ENCODE measurements around the gene HES6. TPM values are rescaled to one million over a fixed set of nuclear protein-coding genes. Genes with fewer than 3 reads are reported as not detected.

HES6 gene
- total RNA-seq, 1 donor from 2014 or later = 7.3 TPM

DNA sequence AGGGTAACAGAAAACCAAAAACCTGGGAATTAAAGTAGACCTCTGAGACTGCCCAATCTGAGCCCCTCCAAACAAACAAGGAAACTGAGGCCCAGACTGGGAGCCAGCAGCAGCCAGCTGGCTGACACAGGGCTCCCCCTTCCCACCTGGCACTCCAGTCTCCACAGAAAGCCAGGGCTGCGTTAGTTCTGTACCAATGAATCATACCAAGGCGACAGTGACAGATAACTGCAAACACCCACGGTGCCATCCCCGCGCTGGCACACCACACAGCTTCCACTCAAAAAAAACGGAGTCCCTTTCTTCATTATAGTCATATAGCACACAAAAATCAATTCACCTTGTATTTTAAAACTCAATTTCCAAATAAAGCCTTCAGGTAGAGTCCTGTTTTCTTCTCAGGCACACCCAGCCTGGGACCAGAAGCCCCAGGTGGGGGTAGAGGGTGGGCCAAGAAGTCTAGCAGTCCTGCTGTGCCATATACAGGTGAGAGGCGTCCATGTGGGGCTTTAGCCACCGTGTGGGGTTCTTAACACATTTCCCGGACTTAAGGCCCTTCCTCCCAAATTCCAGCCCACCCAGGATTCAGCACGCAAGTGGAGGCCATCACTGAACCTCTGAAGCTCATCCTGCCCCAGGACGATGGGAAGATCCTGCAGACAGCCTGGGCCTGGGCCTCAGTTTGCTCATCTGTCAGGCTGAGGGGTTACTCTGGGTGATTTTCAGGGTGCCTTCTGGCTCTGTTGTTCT is 47.3 kb upstream of the HES6 start:
- Histone ChIP-seq H3K27me3 (no peaks in the 10 kb centered on the region), H3K36me3 (no peaks in the 10 kb centered on the region), H3K9me3 (no peaks in the 10 kb centered on the region), H3K4me3 (peak overlapping the region; percentile 83), H3K4me1 (peaks cover 48% of the 10 kb centered on the region), H3K27ac (peak overlapping the region; percentile 97)
- ATAC-seq = no peak
- no peak for DNase-seq
- intact Hi-C loops (cut with DNase I) = no loop called here
- TF ChIP-seq, protein P1, sequence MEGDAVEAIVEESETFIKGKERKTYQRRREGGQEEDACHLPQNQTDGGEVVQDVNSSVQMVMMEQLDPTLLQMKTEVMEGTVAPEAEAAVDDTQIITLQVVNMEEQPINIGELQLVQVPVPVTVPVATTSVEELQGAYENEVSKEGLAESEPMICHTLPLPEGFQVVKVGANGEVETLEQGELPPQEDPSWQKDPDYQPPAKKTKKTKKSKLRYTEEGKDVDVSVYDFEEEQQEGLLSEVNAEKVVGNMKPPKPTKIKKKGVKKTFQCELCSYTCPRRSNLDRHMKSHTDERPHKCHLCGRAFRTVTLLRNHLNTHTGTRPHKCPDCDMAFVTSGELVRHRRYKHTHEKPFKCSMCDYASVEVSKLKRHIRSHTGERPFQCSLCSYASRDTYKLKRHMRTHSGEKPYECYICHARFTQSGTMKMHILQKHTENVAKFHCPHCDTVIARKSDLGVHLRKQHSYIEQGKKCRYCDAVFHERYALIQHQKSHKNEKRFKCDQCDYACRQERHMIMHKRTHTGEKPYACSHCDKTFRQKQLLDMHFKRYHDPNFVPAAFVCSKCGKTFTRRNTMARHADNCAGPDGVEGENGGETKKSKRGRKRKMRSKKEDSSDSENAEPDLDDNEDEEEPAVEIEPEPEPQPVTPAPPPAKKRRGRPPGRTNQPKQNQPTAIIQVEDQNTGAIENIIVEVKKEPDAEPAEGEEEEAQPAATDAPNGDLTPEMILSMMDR (IDR thresholded peaks at IDR 0.05) = no peak

DNA sequence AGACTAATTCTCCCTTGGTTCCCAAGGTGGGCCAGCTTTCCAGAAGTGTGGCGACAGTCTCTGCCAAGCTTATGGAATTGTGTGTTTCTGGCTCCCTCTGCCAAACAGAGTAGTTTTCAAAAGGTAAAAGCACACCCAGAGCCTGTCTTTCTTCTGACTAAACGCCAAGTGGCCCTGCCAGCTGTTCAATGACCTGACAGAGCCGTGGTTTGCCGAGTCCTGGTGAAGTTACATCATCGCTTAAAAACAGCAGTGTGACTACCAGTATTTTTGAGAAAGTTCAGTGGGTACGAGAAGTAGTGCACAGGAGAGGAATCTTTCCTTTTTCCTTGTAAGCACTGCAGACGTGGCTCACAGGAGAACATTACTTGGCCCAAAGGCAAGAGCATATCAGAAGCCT is 46.7 kb upstream of the HES6 start:
- Histone ChIP-seq H3K36me3 (no peaks in the 10 kb centered on the region), H3K27ac (peak overlapping the region; percentile 97), H3K9me3 (no peaks in the 10 kb centered on the region), H3K4me1 (peaks cover 48% of the 10 kb centered on the region), H3K4me3 (peak overlapping the region; percentile 83), H3K27me3 (no peaks in the 10 kb centered on the region)
- TF ChIP-seq, protein P1 (IDR thresholded peaks at IDR 0.05) = no peak
- DNase-seq (peak; percentile 78), ATAC-seq (peak; percentile 1)
- intact Hi-C loops (cut with DNase I) = no loop called here

DNA sequence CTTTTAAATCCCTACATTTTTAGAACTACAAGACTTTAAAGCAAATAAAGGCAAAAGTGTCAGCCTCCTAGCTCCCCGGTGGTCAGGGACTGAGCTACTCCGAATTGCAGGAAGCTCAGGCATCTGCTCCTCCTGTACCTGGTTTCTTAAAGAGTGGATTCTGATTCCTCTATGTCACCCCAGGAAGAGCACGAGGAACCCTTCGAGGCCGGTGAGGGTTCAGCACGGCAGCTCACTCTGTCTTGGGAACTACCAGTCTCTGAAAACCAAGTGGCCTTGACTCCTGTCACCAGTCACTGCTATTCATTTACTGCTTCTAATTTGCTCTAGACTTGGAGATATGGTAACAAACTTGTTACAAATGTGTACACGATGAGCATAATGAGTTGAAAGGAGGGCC is 46.3 kb upstream of the HES6 start:
- peak overlapping the region; percentile 83 for H3K4me3 ChIP-seq
- DNase-seq = no peak

DNA sequence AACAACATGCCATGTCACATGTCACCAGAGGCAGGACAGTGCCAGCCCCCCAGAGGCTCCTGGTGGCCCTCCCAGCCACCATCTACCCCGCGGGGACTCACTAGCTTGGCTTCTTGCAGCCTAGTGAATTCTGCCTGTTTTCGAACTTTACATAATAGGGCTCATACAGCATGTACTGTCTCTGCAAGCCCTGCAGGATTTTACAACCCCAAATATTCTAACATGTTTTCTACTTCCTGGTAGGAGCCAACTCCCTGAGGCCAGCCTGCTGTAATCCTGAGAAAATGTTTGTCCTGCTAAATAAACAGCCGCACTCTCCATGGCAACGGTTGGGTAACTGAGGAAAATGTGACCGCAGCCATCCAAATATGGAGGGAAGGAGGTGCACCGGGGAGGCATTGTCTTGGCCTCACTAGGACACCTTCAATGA is 45.8 kb upstream of the HES6 start:
- peaks cover 46% of the 10 kb centered on the region for H3K4me1 ChIP-seq
- H3K27me3 ChIP-seq = no peaks in the 10 kb centered on the region
- ATAC-seq = peak; percentile 41
- DNase-seq = peak; percentile 81
- TF ChIP-seq, protein P1 (IDR thresholded peaks at IDR 0.05) = no peak
- peak overlapping the region; percentile 97 for H3K27ac ChIP-seq
- no peaks in the 10 kb centered on the region for H3K36me3 ChIP-seq
- no peak overlapping the region for H3K4me3 ChIP-seq
- H3K9me3 ChIP-seq = no peaks in the 10 kb centered on the region
- intact Hi-C loops (cut with DNase I) = no loop called here

More for the DNA sequence above, 46.3 kb upstream of the HES6 start:
- TF ChIP-seq, protein P1 (IDR thresholded peaks at IDR 0.05) = no peak
- H3K9me3 ChIP-seq = no peaks in the 10 kb centered on the region
- no peaks in the 10 kb centered on the region for H3K36me3 ChIP-seq
- no peak for ATAC-seq
- no peaks in the 10 kb centered on the region for H3K27me3 ChIP-seq
- H3K4me1 ChIP-seq = peaks cover 48% of the 10 kb centered on the region
- H3K27ac ChIP-seq = peak overlapping the region; percentile 97
- intact Hi-C loops (cut with DNase I) = no loop called here

DNA sequence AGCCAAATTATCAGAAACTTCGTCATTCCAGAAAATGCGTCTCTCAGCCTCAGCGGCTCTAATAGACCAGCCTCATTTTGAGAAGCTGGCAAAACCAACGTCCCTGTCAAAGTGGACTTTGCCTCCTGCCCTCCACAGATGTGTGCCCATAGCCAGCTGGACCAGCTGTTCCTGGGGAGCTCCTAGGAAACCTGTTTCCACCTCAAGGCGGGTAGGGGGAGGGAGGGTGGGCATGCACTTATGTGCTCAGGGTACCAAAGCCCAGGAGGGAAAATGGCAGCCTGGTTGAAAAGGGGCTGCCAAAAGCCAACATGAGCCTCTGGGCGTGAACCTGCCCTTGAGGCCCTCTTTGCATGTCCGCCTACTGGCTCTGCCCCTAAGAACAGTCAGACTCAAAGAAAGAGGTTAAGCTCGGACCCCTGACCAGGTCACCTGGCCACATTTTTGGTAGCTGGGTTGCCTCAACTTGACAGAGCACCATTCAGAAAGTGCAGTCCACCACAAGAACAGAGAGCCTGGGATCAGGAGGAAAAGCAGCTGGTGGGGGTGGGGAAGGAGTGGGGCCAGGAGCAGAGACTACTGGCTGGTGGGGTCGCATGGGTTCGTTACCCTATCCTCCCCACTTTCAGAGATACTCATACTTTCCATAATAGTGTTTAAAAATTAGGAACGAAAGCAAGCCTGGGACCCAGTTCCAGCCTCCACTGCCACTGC is 45.1 kb upstream of the HES6 start:
- Histone ChIP-seq H3K9me3 (no peaks in the 10 kb centered on the region), H3K36me3 (no peaks in the 10 kb centered on the region), H3K4me3 (no peak overlapping the region), H3K27me3 (no peaks in the 10 kb centered on the region), H3K27ac (peak overlapping the region; percentile 97), H3K4me1 (peaks cover 43% of the 10 kb centered on the region)
- DNase-seq (no peak), ATAC-seq (no peak)
- TF ChIP-seq, protein P1 (IDR thresholded peaks at IDR 0.05) = no peak
- intact Hi-C loops (cut with DNase I) = no loop called here

Data from upper lobe of right lung (tissue), 1 donor.